ENCODE data around the gene DIPK1A.
A peak's percentile ranks its signal among the peaks of the same experiment; 100 is the strongest.

DIPK1A gene

GRCh38 chr1:92934395-92935378 lies 26.6 kb downstream of the DIPK1A start (continued):
- TF ChIP-seq ZNF398 (tag by site-specific recombination; IDR thresholded peaks at IDR 0.05): no peak
- TF ChIP-seq ZNF600 (tag by site-specific recombination; IDR thresholded peaks at IDR 0.05): peak; percentile 27; the same call in 1 of the 2 replicates
- no peak for TF ChIP-seq ZNF792 (tag by site-specific recombination; IDR thresholded peaks at IDR 0.05)
- TF ChIP-seq ZNF561 (tag by site-specific recombination; IDR thresholded peaks at IDR 0.05; ENCODE audit: borderline replicate concordance): peak; percentile 53; the same call in 1 of the 2 replicates
- no peak for TF ChIP-seq ZNF623 (tag by site-specific recombination; IDR thresholded peaks at IDR 0.05)
- no peak for TF ChIP-seq ZNF274 (IDR thresholded peaks at IDR 0.05; ENCODE audit: low read length)
- no peak for TF ChIP-seq ZNF274 (tag by site-specific recombination; IDR thresholded peaks at IDR 0.05; ENCODE audit: borderline replicate concordance)
- no peak for TF ChIP-seq ZNF610 (tag by site-specific recombination; IDR thresholded peaks at IDR 0.05; ENCODE audit: borderline replicate concordance)
- no peak for TF ChIP-seq ZNF530 (tag by site-specific recombination; IDR thresholded peaks at IDR 0.05; ENCODE audit: low read depth)
- TF ChIP-seq ZNF157 (tag by site-specific recombination; IDR thresholded peaks at IDR 0.05): no peak
- TF ChIP-seq GFI1B (tag by site-specific recombination; IDR thresholded peaks at IDR 0.05): peak; percentile 33; the same call in 1 of the 2 replicates
- TF ChIP-seq PRDM6 (tag by site-specific recombination; IDR thresholded peaks at IDR 0.05): peak; percentile 79
- TF ChIP-seq ZNF843 (tag by site-specific recombination; IDR thresholded peaks at IDR 0.05): peak; percentile 53; the same call in 1 of the 2 replicates
- TF ChIP-seq BCL11B (tag by site-specific recombination; IDR thresholded peaks at IDR 0.05; ENCODE audit: low read depth): no peak
- TF ChIP-seq SETDB1 (IDR thresholded peaks at IDR 0.05; ENCODE audit: insufficient read length, low read length): no peak
- TF ChIP-seq ZFP3 (tag by site-specific recombination; IDR thresholded peaks at IDR 0.05; ENCODE audit: low read depth): no peak
- no peak for TF ChIP-seq ZNF707 (tag by site-specific recombination; IDR thresholded peaks at IDR 0.05)
- peak; percentile 73 for TF ChIP-seq ZNF660 (tag by site-specific recombination; IDR thresholded peaks at IDR 0.05)
- TF ChIP-seq ZNF133 (tag by site-specific recombination; IDR thresholded peaks at IDR 0.05): no peak
- peak; percentile 21; the same call in 1 of the 2 replicates for TF ChIP-seq ZBTB20 (tag by site-specific recombination; IDR thresholded peaks at IDR 0.05)
- no peak for TF ChIP-seq AEBP2 (tag by site-specific recombination; IDR thresholded peaks at IDR 0.05; ENCODE audit: borderline replicate concordance)
- no peak for TF ChIP-seq PRDM2 (tag by site-specific recombination; IDR thresholded peaks at IDR 0.05; ENCODE audit: borderline replicate concordance)
- no peak for TF ChIP-seq HOXD13 (CRISPR knock-in tag; IDR thresholded peaks at IDR 0.05; ENCODE audit: borderline replicate concordance)
- TF ChIP-seq ZIC2 (tag by site-specific recombination; IDR thresholded peaks at IDR 0.05): no peak
- TF ChIP-seq ZBTB7A (tag by site-specific recombination; IDR thresholded peaks at IDR 0.05; ENCODE audit: low read depth): no peak
- no peak for TF ChIP-seq ZNF549 (tag by site-specific recombination; IDR thresholded peaks at IDR 0.05)
- TF ChIP-seq KLF10 (tag by site-specific recombination; IDR thresholded peaks at IDR 0.05): peak; percentile 45; the same call in 1 of the 2 replicates
- TF ChIP-seq PRDM1 (tag by site-specific recombination; IDR thresholded peaks at IDR 0.05): no peak; the same call in 1 of the 2 replicates
- TF ChIP-seq ZNF239 (tag by site-specific recombination; IDR thresholded peaks at IDR 0.05): no peak

Measured in HEK293 (cell line).